HG03066 (cell line): Measurements from ENCODE around the gene FADS2.

Experiments used
- ATAC-seq: cut with Tn5 transposase; IDR thresholded peaks from one replicate; pipeline ENCODE4 v1.9.1; 2021; ENCODE audit warnings: low read depth; ENCODE audit not compliant: unreplicated experiment

Gene FADS2

DNA sequence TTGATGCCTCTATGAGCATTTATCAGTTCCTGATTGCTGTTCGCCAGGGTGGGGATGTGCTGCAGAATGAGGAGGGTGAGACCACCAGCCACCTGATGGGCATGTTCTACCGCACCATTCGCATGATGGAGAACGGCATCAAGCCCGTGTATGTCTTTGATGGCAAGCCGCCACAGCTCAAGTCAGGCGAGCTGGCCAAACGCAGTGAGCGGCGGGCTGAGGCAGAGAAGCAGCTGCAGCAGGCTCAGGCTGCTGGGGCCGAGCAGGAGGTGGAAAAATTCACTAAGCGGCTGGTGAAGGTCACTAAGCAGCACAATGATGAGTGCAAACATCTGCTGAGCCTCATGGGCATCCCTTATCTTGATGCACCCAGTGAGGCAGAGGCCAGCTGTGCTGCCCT, 32.6 kb upstream of the FADS2 start:
- ATAC-seq = no peak

DNA sequence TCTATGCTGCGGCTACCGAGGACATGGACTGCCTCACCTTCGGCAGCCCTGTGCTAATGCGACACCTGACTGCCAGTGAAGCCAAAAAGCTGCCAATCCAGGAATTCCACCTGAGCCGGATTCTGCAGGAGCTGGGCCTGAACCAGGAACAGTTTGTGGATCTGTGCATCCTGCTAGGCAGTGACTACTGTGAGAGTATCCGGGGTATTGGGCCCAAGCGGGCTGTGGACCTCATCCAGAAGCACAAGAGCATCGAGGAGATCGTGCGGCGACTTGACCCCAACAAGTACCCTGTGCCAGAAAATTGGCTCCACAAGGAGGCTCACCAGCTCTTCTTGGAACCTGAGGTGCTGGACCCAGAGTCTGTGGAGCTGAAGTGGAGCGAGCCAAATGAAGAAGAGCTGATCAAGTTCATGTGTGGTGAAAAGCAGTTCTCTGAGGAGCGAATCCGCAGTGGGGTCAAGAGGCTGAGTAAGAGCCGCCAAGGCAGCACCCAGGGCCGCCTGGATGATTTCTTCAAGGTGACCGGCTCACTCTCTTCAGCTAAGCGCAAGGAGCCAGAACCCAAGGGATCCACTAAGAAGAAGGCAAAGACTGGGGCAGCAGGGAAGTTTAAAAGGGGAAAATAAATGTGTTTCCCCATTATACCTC, 32.1 kb upstream of the FADS2 start:
- no peak for ATAC-seq

- ATAC-seq = no peak
These were observed 30.7 kb upstream of the FADS2 start for GRCh38 chr11:61797263-61797944.

- ATAC-seq = no peak
These were observed 28.3 kb upstream of the FADS2 start for GRCh38 chr11:61799665-61800284.

GRCh38 chr11:61800331-61801281, 27.5 kb upstream of the FADS2 start:
- no peak for ATAC-seq

- no peak for ATAC-seq
These were observed 25.5 kb upstream of the FADS2 start for GRCh38 chr11:61802605-61803004.

DNA sequence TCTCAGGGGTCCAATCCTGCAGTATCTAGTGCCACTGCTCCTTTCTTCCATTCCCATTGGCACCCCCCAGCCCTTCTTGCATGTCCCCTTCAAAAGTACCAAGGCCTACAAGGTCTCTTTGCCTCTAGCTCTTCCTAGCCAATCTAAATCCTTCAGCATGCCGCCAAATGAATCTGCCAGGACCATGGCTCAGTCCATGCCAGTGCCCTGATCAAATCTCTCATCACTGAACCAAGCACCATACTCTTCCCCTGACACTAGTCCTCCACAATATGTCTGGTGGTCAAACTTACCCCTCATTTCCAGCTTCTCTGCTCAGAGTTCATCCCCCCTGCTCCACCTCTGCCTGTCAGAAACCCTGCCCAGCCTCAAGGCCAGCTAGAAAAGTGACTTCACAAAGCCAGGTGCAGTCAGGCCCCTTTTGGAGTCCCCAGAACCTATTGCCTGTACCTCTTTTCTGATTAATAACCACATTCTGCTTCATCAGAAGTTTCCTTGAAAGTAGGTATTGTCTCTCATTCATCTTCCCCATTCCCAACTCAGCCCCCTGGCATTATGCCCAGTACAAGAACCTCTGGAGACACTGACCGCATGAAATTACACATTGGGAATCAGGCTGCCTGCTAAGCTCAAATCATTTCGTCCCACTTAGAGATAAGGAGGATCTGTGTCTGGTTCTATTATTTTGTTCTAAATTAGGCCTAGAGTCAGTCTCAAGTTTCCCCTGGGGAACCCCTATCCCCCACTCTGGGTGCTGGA, 24.0 kb upstream of the FADS2 start:
- no peak for ATAC-seq

DNA sequence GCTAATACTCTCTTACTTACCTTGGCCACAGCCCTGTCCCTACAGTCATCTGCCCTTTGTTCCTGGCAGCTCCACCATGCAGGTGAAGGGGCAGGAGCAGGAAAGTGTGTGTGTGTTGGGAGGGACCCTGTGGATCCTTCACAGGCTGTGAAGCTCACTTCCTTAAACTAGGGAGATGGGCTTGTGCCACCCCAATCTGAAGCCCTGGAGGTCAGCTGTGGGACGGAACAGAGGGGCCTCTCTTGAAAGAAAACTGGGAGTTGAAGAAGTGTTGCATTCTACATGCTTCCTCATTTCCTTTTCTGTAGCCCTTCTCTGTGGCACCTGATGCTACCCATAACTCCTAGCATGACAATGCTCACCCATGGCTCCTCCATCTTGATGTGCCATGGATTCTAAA, 23.0 kb upstream of the FADS2 start:
- no peak for ATAC-seq

DNA sequence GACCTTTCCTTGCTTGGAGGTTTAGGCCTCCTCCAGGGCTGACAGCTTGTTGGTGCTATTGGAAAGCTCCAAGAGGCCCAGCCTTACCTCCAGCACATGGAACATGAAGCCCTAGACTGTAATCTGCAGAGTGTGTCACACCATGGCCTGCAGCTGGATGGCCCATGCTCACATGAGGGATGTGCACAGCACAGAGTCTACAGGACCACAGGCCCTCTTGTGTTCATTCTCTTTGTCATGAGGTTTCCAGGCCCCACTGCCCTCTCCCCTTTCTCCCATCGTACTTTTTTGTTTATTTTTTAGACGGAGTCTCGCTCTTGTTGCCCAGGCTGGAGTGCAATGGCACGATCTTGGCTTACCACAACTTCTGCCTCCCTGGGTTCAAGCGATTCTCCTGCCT, 21.3 kb upstream of the FADS2 start:
- no peak for ATAC-seq

DNA sequence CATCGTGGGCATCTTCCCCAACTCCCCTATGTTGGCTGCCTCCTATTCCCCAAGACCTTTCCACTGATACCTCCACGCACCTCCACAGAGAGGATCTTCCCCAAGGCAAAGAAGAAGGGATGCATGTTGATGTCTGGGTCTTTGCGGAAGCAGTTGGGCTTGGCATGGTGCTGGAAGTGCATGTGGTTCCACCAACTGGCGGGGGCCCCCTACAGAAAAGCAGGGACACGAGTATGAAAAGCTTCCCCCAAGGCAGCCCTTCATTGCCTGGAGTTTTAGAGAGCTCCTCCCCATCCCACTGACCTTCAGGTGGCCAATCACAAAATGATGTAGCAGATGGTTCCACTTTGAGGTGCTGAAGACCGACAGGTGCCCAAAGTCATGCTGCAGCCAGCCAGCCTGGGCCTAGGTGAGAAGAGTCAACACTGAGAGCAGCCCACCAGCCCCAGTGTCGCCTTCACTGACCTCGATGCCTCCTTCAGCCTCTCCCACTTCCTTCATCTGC, 17.4 kb upstream of the FADS2 start:
- ATAC-seq = no peak

DNA sequence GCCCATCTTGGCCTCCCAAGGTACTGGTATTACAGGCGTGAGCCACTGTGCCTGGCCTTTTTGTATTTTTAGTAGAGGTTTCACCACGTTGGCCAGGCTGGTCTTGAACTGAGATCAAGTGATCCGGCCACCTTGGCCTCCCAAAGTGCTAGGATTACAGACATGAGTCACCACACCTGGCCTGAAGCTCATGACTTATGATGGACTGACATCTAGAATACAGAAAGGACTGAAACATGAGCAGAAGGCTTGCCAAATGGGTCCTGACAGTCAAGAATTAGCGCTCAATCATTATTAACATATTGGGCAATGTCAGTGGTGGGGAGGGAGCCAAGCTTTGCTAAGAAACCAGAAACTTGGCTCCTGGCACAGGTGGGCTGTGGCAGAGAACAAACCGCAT, 16.3 kb upstream of the FADS2 start:
- ATAC-seq = no peak

GRCh38 chr11:61812736-61813411, 15.2 kb upstream of the FADS2 start:
- no peak for ATAC-seq

- ATAC-seq = no peak
These were observed 13.7 kb upstream of the FADS2 start for GRCh38 chr11:61814247-61814957.

DNA sequence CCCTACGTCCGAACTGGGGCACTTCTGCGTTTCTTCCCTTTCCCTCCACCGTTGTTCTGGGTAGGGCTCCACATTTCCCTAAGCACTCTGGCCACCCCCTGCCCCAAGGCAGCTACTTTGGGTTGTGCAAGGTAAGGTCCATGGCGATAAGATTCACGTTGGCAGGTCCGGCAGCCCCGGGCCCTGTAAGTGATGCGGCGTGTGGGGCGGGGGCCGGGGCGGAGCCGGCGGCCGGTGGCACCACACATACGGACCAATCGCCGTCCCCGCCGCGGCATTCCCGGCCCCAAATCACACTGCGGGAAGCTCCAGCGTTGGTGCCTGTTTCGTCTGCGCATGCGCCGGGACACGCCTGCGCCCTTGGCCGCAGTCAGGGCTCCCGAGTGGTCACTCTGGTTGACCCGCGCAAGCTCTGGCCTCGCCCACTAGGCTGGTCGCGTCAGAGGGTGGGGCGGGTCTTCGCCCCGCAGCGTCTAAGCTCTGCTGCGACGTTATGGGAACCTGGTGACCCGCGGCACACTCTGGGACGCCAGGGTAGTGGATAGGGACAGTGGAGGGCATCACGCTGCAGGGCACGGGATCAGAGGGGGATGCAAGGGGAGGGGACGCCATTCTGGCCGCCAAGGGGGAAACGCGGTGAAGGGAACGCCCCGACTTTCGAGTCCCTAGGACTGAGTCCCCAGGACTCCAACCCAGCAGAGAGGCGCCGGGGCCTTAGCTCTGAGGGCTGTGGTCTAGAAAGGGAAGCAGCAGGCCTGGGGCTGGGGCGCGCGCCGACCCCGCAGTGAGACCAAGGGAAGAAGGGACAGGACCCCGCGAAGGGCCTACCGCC, 12.9 kb upstream of the FADS2 start:
- ATAC-seq = peak; percentile 60

- ATAC-seq = no peak
These were observed 12.0 kb upstream of the FADS2 start for GRCh38 chr11:61815790-61816735.

- ATAC-seq = no peak
These were observed 11.2 kb upstream of the FADS2 start, which contains the start of gene FADS1 for GRCh38 chr11:61816736-61817455. TSS of gene FADS1 (minus strand) at chr11:61817003. CDS start at chr11:61816929, 74 bp downstream.
